K562 (cell line): ENCODE results near the gene POLR1C. TPM values are rescaled to one million over a fixed set of nuclear protein-coding genes. Genes with fewer than 3 reads are reported as not detected.

Experiments used
- BCLAF1 ChIP-seq, 2 experiments: fragments of 450-650 bp in 1 of 2; IDR thresholded peaks; 2 replicates each; pipeline ENCODE4 v1.6.1; 2011 to 2017; ENCODE audit warnings: low read depth in 2 of 2, antibody characterized with exemption in 1 of 2, borderline replicate concordance in 1 of 2, low read length in 1 of 2, mild to moderate bottlenecking in 1 of 2, mixed read lengths in 1 of 2; ENCODE audit not compliant: control insufficient read depth in 1 of 2
- CEBPB ChIP-seq: fragments of 450-650 bp; IDR thresholded peaks from 2 replicates; pipeline ENCODE4 v1.6.1; 2016; ENCODE audit warnings: missing genetic modification characterization, missing compliant biosample characterization
- ETV6 ChIP-seq, 3 experiments: fragments of 150-350 bp in 1 of 3; sonication (generic) in 1 of 3; formaldehyde crosslinking in 1 of 3; IDR thresholded peaks; 2 replicates each; pipeline versions ENCODE4 v1.6.1 to v1.8.0; 2014 to 2022; ENCODE audit warnings: borderline replicate concordance in 2 of 3, low read depth in 2 of 3, antibody characterized with exemption in 1 of 3, low read length in 1 of 3, mild to moderate bottlenecking in 1 of 3, missing genetic modification reagents in 1 of 3
- GATA2 ChIP-seq: sonication (generic); formaldehyde crosslinking; IDR thresholded peaks from 2 replicates; pipeline ENCODE4 v1.4.0; 2020; ENCODE audit warnings: mild to moderate bottlenecking, missing genetic modification reagents
- KAT7 ChIP-seq: sonication (generic); formaldehyde crosslinking; IDR thresholded peaks from 2 replicates; pipeline ENCODE4 v1.8.0; 2022; ENCODE audit warnings: missing genetic modification reagents, mild to moderate bottlenecking, borderline replicate concordance
- STAT5A ChIP-seq: IDR thresholded peaks from 2 replicates; pipeline ENCODE4 v1.6.1; 2012; ENCODE audit warnings: low read length, inconsistent platforms, borderline replicate concordance
- TAF1 ChIP-seq: IDR thresholded peaks from 2 replicates; pipeline ENCODE4 v1.6.1; 2011; ENCODE audit warnings: mild to moderate bottlenecking, low read length, moderate library complexity; ENCODE audit not compliant: insufficient read depth, control insufficient read depth, severe bottlenecking; ENCODE audit errors: extremely low read depth
- ZNF592 ChIP-seq: fragments of 450-650 bp; IDR thresholded peaks from 2 replicates; pipeline ENCODE4 v1.6.1; 2017; ENCODE audit warnings: antibody characterized with exemption, mild to moderate bottlenecking
- polyA plus RNA-seq, 8 experiments: library from polyadenylated mRNA; depleted of rRNA in 4 of 8; stranded (reverse) in 5 of 8; unstranded in 3 of 8; fragments of >200 nt; fragmentation: Nextera tagmentation in 2 of 8; fragmentation: Illumina TruSeq in 1 of 8; extraction: Ambion mirVana in 2 of 8; extraction: Trizol in 1 of 8; gene quantifications; 2 replicates each; pipeline versions ENCODE4 v1.2.1 to v1.2.3, GENCODE V29; 2011 to 2014; ENCODE audit warnings: inconsistent platforms in 1 of 8, missing spikeins in 1 of 8
- total RNA-seq, 7 experiments: library from RNA; depleted of rRNA in 6 of 7; stranded (reverse); fragments of >200 nt in 6 of 7; fragmentation: Illumina TruSeq in 2 of 7; extraction: Trizol in 2 of 7; gene quantifications; 2 replicates each; pipeline versions ENCODE4 v1.2.1 to v1.2.3, GENCODE V29; 2011 to 2021; ENCODE audit warnings: low replicate concordance in 1 of 7

POLR1C gene
- total and polyA plus RNA-seq, 9 of the 15 experiments (the other 6 are each of a cell fraction or from before 2014, with no cell fraction given) = 83.5 to 429 (median 120) TPM

- TF ChIP-seq TAF1 (peak; percentile 100), CEBPB (tag) (no peak), GATA2 (no peak), KAT7 (no peak; the same call in 1 of the 2 replicates), ZNF592 (no peak), BCLAF1 (IDR thresholded peaks at IDR 0.05; ENCODE audit: borderline replicate concordance in 1 of 2, control insufficient read depth in 1 of 2, low read depth in 2 of 2, low read length in 1 of 2) (no peak), STAT5A (no peak), ETV6 (IDR thresholded peaks at IDR 0.05; ENCODE audit: borderline replicate concordance in 1 of 2, low read depth in 2 of 2, low read length in 1 of 2) (no peak), ETV6 (CRISPR knock-in tag; IDR thresholded peaks at IDR 0.05; ENCODE audit: borderline replicate concordance) (no peak)
Measured at GRCh38 chr6:43477235-43478007, 39.5 kb upstream of the POLR1C start, which contains the start of gene TJAP1 (continued).
